Measurements from ENCODE around the gene PTN. TPM values are rescaled to one million over a fixed set of nuclear protein-coding genes. Genes with fewer than 3 reads are reported as not detected.

Gene PTN
- total and polyA plus RNA-seq, 9 of the 15 experiments (the other 6 are each of a cell fraction or from before 2014, with no cell fraction given) = not detected

DNA sequence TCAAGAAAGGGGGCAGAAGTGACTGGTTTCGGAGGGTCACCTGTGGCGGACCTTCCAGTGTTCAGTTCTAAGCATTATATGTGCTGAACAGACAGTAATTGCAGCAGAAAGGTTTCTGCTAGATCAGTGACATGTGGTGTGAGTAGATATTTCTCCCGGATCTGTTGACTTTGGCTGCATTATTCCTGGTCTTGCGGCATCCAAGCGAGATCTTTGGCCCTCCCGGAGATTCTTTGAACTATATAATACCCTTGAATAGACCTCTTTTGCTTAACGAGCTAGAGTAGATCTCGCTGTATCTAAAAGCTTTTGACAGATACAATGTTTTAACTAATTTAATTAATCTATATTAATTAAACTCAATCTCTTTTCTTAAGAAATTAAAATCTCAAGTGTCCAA, 99.8 kb downstream of the PTN start:
- Histone ChIP-seq H3K27me3 (ENCODE audit: control insufficient read depth in 2 of 2, insufficient read depth in 2 of 2, low read length in 2 of 2) (no peaks in the 10 kb centered on the region), H3K9ac (ENCODE audit: insufficient read depth in 1 of 2, low read depth in 2 of 2, low read length in 2 of 2) (no peak overlapping the region), H4K20me1 (replicated peaks; ENCODE audit: control insufficient read depth, insufficient read depth, low read length) (no peaks in the 10 kb centered on the region), H3K79me2 (ENCODE audit: control insufficient read depth, insufficient read depth, low read length) (no peaks in the 10 kb centered on the region), H3K4me1 (replicated peaks in 1 of 2; ENCODE audit: control insufficient read depth in 2 of 2, insufficient read depth in 2 of 2, low read length in 2 of 2) (no peaks in the 10 kb centered on the region), H2AFZ (ENCODE audit: low read depth, low read length) (no peak overlapping the region), H3K9me1 (ENCODE audit: control insufficient read depth, insufficient read depth, low read length) (no peaks in the 10 kb centered on the region), H3K9me3 (replicated peaks; ENCODE audit: control insufficient read depth, insufficient read depth, low read depth, low read length) (no peaks in the 10 kb centered on the region), H3K27ac (ENCODE audit: extremely low read depth, low read depth, low read length) (no peak overlapping the region), H3K4me2 (ENCODE audit: insufficient read depth, low read length) (no peak overlapping the region), H3K4me3 (no peak overlapping the region), H3K36me3 (ENCODE audit: control insufficient read depth, insufficient read depth, low read length) (no peaks in the 10 kb centered on the region)
- BruUV-seq (replicated peaks) = no TSS peak
- in situ Hi-C loops (cut with MboI) = no loop called here
- POLR2A ChIA-PET = interaction anchor here (0.8 kb wide), 1 partner anchor 78 kb away, joined by 3 read pairs; no protein-coding TSS in a partner anchor
- intact Hi-C loops (cut with micrococcal nuclease) = no loop called here
- WGBS (ENCODE audit: insufficient coverage, low coverage, missing lambda C conversion rate) = 0% methylated on average over 8 of the region's 8 CpGs
- no peak for DNase-seq (ENCODE audit: extremely low read depth in 1 of 4, low spot score in 3 of 4)
- no peak for ATAC-seq
- no peak for FAIRE-seq
- CTCF ChIA-PET (ENCODE audit: low intra/inter-chr PET ratio) = no interaction called here
- TF ChIP-seq RBM25 (IDR thresholded peaks at IDR 0.05; ENCODE audit: low read depth, low read length, severe bottlenecking) (no peak), SMAD3 (CRISPR knock-in tag; conservative IDR thresholded peaks at IDR 0.05) (no peak), ARID4B (CRISPR knock-in tag; IDR thresholded peaks at IDR 0.05) (no peak), ZNF253 (CRISPR knock-in tag; conservative IDR thresholded peaks at IDR 0.05) (no peak), BCOR (IDR thresholded peaks at IDR 0.05) (no peak), ARID3A (IDR thresholded peaks at IDR 0.05; ENCODE audit: borderline replicate concordance, low read depth, low read length) (no peak), MCM3 (IDR thresholded peaks at IDR 0.05) (no peak), ZNF197 (CRISPR knock-in tag; IDR thresholded peaks at IDR 0.05; ENCODE audit: low read depth) (no peak), ZNF143 (CRISPR knock-in tag; IDR thresholded peaks at IDR 0.05) (no peak), SMAD4 (CRISPR knock-in tag; conservative IDR thresholded peaks at IDR 0.05) (no peak)
- TF ChIP-seq, protein P1, sequence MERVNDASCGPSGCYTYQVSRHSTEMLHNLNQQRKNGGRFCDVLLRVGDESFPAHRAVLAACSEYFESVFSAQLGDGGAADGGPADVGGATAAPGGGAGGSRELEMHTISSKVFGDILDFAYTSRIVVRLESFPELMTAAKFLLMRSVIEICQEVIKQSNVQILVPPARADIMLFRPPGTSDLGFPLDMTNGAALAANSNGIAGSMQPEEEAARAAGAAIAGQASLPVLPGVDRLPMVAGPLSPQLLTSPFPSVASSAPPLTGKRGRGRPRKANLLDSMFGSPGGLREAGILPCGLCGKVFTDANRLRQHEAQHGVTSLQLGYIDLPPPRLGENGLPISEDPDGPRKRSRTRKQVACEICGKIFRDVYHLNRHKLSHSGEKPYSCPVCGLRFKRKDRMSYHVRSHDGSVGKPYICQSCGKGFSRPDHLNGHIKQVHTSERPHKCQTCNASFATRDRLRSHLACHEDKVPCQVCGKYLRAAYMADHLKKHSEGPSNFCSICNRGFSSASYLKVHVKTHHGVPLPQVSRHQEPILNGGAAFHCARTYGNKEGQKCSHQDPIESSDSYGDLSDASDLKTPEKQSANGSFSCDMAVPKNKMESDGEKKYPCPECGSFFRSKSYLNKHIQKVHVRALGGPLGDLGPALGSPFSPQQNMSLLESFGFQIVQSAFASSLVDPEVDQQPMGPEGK (CRISPR knock-in tag; IDR thresholded peaks at IDR 0.05; ENCODE audit: borderline replicate concordance) = no peak
- TF ChIP-seq, protein P2, sequence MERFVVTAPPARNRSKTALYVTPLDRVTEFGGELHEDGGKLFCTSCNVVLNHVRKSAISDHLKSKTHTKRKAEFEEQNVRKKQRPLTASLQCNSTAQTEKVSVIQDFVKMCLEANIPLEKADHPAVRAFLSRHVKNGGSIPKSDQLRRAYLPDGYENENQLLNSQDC (CRISPR knock-in tag; IDR thresholded peaks at IDR 0.05) = no peak
- TF ChIP-seq, protein P3, sequence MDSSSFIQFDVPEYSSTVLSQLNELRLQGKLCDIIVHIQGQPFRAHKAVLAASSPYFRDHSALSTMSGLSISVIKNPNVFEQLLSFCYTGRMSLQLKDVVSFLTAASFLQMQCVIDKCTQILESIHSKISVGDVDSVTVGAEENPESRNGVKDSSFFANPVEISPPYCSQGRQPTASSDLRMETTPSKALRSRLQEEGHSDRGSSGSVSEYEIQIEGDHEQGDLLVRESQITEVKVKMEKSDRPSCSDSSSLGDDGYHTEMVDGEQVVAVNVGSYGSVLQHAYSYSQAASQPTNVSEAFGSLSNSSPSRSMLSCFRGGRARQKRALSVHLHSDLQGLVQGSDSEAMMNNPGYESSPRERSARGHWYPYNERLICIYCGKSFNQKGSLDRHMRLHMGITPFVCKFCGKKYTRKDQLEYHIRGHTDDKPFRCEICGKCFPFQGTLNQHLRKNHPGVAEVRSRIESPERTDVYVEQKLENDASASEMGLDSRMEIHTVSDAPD (CRISPR knock-in tag; IDR thresholded peaks at IDR 0.05) = no peak
